ENCODE measurements around the gene EHMT1. TPM values are rescaled to one million over a fixed set of nuclear protein-coding genes. Genes with fewer than 3 reads are reported as not detected.
"Not testable (repeated sequence)": the region's sequence is repeated elsewhere in the genome, so short reads cannot be mapped to it uniquely, and the experiment has no call there.

Gene EHMT1

GRCh38 chr9:137882506-137882821 is 263.7 kb downstream of the EHMT1 start:
- TF ChIP-seq GABPA (IDR thresholded peaks at IDR 0.05; ENCODE audit: low read depth) (no peak), CTCF (IDR thresholded peaks at IDR 0.05; ENCODE audit: insufficient read depth, low read length) (no peak), POLR2AphosphoS5 (IDR thresholded peaks at IDR 0.05; ENCODE audit: low read depth) (no peak), SPI1 (IDR thresholded peaks at IDR 0.05; ENCODE audit: borderline replicate concordance, low read depth) (no peak), REST (IDR thresholded peaks at IDR 0.05; ENCODE audit: insufficient replicate concordance, low read depth) (no peak)
- DNase-seq (ENCODE audit: low read depth in 1 of 2, low spot score in 1 of 2) = no peak
- Histone ChIP-seq H3K27me3 (ENCODE audit: insufficient read depth, poor library complexity, severe bottlenecking) (no peaks in the 10 kb centered on the region), H3K27ac (replicated peaks) (no peak overlapping the region), H3K4me3 (replicated peaks; ENCODE audit: insufficient read depth, low read length) (no peak overlapping the region)

- DNase-seq (ENCODE audit: low read depth in 1 of 2, low spot score in 1 of 2); H3K27ac ChIP-seq (replicated peaks); H3K4me3 ChIP-seq (replicated peaks; ENCODE audit: insufficient read depth, low read length); H3K27me3 ChIP-seq (ENCODE audit: insufficient read depth, poor library complexity, severe bottlenecking): not testable (repeated sequence)
Measured at GRCh38 chr9:137883977-137884376, 265.2 kb downstream of the EHMT1 start.

- H3K4me3 ChIP-seq (replicated peaks; ENCODE audit: insufficient read depth, low read length); DNase-seq (ENCODE audit: low read depth in 1 of 2, low spot score in 1 of 2); H3K27me3 ChIP-seq (ENCODE audit: insufficient read depth, poor library complexity, severe bottlenecking); H3K27ac ChIP-seq (replicated peaks): not testable (repeated sequence)
- TF ChIP-seq REST (IDR thresholded peaks at IDR 0.05; ENCODE audit: insufficient replicate concordance, low read depth) = peak; percentile 87
Measured at GRCh38 chr9:137884547-137884946, 265.7 kb downstream of the EHMT1 start.

GRCh38 chr9:137885121-137885520 is 266.3 kb downstream of the EHMT1 start:
- not testable (repeated sequence) for DNase-seq (ENCODE audit: low read depth in 1 of 2, low spot score in 1 of 2); H3K27ac ChIP-seq (replicated peaks); H3K4me3 ChIP-seq (replicated peaks; ENCODE audit: insufficient read depth, low read length); H3K27me3 ChIP-seq (ENCODE audit: insufficient read depth, poor library complexity, severe bottlenecking)

Small RNA genes lying within 50 kb of the gene (microRNA-seq; reads per million reads assigned to microRNA genes)
- gene MIR602 = not detected
